HG03469 (cell line): ENCODE measurements around the gene PRPF40A.

ENCODE experiments used
- ATAC-seq: cut with Tn5 transposase; IDR thresholded peaks from one replicate; pipeline ENCODE4 v1.9.1; 2021; ENCODE audit warnings: mild to moderate bottlenecking, moderate library complexity, moderate number of reproducible peaks; ENCODE audit not compliant: unreplicated experiment

PRPF40A gene

GRCh38 chr2:152718076-152718908 is 1.0 kb upstream of the PRPF40A start, which contains the start of gene ARL6IP6:
ARL6IP6 (plus strand) TSS chr2:152718620; CDS start chr2:152718625, 5 bp downstream.
- peak; percentile 49 for ATAC-seq

GRCh38 chr2:152716805-152717227 is 445 bp downstream of the PRPF40A start:
- ATAC-seq = no peak

GRCh38 chr2:152715854-152716428 is 1.3 kb downstream of the PRPF40A start:
- no peak for ATAC-seq

GRCh38 chr2:152715112-152715511 is 2.1 kb downstream of the PRPF40A start:
- ATAC-seq = no peak

GRCh38 chr2:152710713-152711112 is 6.5 kb downstream of the PRPF40A start:
- no peak for ATAC-seq

- ATAC-seq = no peak
Measured at GRCh38 chr2:152708742-152709141, 8.5 kb downstream of the PRPF40A start.

- ATAC-seq = no peak
Measured at GRCh38 chr2:152706477-152707021, 10.7 kb downstream of the PRPF40A start.

GRCh38 chr2:152701198-152701597 is 16.1 kb downstream of the PRPF40A start:
- no peak for ATAC-seq

- ATAC-seq = no peak
Measured at GRCh38 chr2:152696476-152696875, 20.8 kb downstream of the PRPF40A start.

- ATAC-seq = no peak
Measured at GRCh38 chr2:152695763-152696162, 21.5 kb downstream of the PRPF40A start.

GRCh38 chr2:152694161-152694661 is 23.1 kb downstream of the PRPF40A start:
- ATAC-seq = peak; percentile 27

GRCh38 chr2:152693033-152693432 is 24.2 kb downstream of the PRPF40A start:
- peak; percentile 89 for ATAC-seq

GRCh38 chr2:152686321-152686720 is 30.9 kb downstream of the PRPF40A start:
- ATAC-seq = no peak

GRCh38 chr2:152683400-152683799 is 33.9 kb downstream of the PRPF40A start:
- ATAC-seq = no peak

- no peak for ATAC-seq
Measured at GRCh38 chr2:152682663-152683062, 34.6 kb downstream of the PRPF40A start.

- no peak for ATAC-seq
Measured at GRCh38 chr2:152678808-152679207, 38.5 kb downstream of the PRPF40A start.

GRCh38 chr2:152676461-152676860 is 40.8 kb downstream of the PRPF40A start:
- no peak for ATAC-seq

GRCh38 chr2:152674334-152674733 is 42.9 kb downstream of the PRPF40A start:
- no peak for ATAC-seq

GRCh38 chr2:152664725-152665124 is 52.5 kb downstream of the PRPF40A start:
- ATAC-seq = no peak

- ATAC-seq = no peak
Measured at GRCh38 chr2:152661076-152661475, 56.2 kb downstream of the PRPF40A start.

- ATAC-seq = no peak
Measured at GRCh38 chr2:152658221-152658620, 59.0 kb downstream of the PRPF40A start.

GRCh38 chr2:152657043-152657442 is 60.2 kb downstream of the PRPF40A start:
- peak; percentile 57 for ATAC-seq
